Measurements from ENCODE around the gene OPTC. TPM values are rescaled to one million over a fixed set of nuclear protein-coding genes. Genes with fewer than 3 reads are reported as not detected.

OPTC gene
- total and polyA plus RNA-seq, 9 of the 15 experiments (the other 6 are each of a cell fraction or from before 2014, with no cell fraction given): not detected

DNA sequence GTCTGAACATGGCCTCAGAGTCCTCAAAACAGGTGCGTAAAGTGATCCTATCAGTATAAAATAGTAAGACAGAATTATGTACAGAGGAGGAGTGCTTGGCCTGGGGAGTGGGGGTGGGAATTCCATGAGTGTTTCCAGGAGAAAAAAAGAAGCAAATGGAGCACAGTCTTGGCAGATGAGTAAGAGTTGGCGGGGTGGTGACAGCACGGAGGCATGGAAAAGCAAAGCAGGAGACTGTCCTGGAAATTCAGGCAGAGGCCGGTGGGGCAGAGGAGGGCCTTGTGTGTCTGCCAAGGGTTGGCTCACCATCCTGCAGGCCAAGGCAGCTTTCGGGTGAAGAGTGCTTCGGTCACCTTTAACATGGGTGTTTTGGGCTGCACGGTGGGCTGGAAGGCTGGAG lies 63.4 kb downstream of the OPTC start:
- Histone ChIP-seq H3K79me2 (ENCODE audit: control insufficient read depth, insufficient read depth, low read length) (no peaks in the 10 kb centered on the region), H2AFZ (ENCODE audit: low read depth, low read length) (no peak overlapping the region), H3K9me1 (ENCODE audit: control insufficient read depth, insufficient read depth, low read length) (no peaks in the 10 kb centered on the region), H3K9ac (ENCODE audit: insufficient read depth in 1 of 2, low read depth in 2 of 2, low read length in 2 of 2) (no peak overlapping the region), H3K27me3 (ENCODE audit: control insufficient read depth in 2 of 2, insufficient read depth in 2 of 2, low read length in 2 of 2) (peaks cover 41 to 65% of the 10 kb centered on the region in 2 experiments), H3K36me3 (ENCODE audit: control insufficient read depth, insufficient read depth, low read length) (no peaks in the 10 kb centered on the region), H3K4me2 (ENCODE audit: insufficient read depth, low read length) (no peak overlapping the region), H3K4me1 (replicated peaks in 1 of 2; ENCODE audit: control insufficient read depth in 2 of 2, insufficient read depth in 2 of 2, low read length in 2 of 2) (no peaks in the 10 kb centered on the region), H3K9me3 (replicated peaks; ENCODE audit: control insufficient read depth, insufficient read depth, low read depth, low read length) (no peaks in the 10 kb centered on the region), H3K4me3 (no peak overlapping the region), H3K27ac (ENCODE audit: extremely low read depth, low read depth, low read length) (no peak overlapping the region), H4K20me1 (replicated peaks; ENCODE audit: control insufficient read depth, insufficient read depth, low read length) (peaks cover 5% of the 10 kb centered on the region; the same call in 1 of the 2 replicates)
- POLR2A ChIA-PET: interaction anchor here (2.8 kb wide), 1 partner anchor 13 kb away, joined by 8 read pairs; no protein-coding TSS in a partner anchor
- intact Hi-C loops (cut with micrococcal nuclease) (no loop called here), in situ Hi-C loops (cut with MboI) (loop anchor here (10.0 kb wide), 1 partner anchor 933 kb away; no protein-coding TSS in a partner anchor)
- no TSS peak for BruUV-seq (replicated peaks)
- CTCF ChIA-PET (ENCODE audit: low intra/inter-chr PET ratio): no interaction called here
- under 1% methylated on average over 7 of the region's 7 CpGs for WGBS (ENCODE audit: insufficient coverage, low coverage, missing lambda C conversion rate)
- DNase-seq (ENCODE audit: extremely low read depth in 1 of 4, low spot score in 3 of 4) (no peak), ATAC-seq (no peak), FAIRE-seq (no peak)
- TF ChIP-seq, protein P1, sequence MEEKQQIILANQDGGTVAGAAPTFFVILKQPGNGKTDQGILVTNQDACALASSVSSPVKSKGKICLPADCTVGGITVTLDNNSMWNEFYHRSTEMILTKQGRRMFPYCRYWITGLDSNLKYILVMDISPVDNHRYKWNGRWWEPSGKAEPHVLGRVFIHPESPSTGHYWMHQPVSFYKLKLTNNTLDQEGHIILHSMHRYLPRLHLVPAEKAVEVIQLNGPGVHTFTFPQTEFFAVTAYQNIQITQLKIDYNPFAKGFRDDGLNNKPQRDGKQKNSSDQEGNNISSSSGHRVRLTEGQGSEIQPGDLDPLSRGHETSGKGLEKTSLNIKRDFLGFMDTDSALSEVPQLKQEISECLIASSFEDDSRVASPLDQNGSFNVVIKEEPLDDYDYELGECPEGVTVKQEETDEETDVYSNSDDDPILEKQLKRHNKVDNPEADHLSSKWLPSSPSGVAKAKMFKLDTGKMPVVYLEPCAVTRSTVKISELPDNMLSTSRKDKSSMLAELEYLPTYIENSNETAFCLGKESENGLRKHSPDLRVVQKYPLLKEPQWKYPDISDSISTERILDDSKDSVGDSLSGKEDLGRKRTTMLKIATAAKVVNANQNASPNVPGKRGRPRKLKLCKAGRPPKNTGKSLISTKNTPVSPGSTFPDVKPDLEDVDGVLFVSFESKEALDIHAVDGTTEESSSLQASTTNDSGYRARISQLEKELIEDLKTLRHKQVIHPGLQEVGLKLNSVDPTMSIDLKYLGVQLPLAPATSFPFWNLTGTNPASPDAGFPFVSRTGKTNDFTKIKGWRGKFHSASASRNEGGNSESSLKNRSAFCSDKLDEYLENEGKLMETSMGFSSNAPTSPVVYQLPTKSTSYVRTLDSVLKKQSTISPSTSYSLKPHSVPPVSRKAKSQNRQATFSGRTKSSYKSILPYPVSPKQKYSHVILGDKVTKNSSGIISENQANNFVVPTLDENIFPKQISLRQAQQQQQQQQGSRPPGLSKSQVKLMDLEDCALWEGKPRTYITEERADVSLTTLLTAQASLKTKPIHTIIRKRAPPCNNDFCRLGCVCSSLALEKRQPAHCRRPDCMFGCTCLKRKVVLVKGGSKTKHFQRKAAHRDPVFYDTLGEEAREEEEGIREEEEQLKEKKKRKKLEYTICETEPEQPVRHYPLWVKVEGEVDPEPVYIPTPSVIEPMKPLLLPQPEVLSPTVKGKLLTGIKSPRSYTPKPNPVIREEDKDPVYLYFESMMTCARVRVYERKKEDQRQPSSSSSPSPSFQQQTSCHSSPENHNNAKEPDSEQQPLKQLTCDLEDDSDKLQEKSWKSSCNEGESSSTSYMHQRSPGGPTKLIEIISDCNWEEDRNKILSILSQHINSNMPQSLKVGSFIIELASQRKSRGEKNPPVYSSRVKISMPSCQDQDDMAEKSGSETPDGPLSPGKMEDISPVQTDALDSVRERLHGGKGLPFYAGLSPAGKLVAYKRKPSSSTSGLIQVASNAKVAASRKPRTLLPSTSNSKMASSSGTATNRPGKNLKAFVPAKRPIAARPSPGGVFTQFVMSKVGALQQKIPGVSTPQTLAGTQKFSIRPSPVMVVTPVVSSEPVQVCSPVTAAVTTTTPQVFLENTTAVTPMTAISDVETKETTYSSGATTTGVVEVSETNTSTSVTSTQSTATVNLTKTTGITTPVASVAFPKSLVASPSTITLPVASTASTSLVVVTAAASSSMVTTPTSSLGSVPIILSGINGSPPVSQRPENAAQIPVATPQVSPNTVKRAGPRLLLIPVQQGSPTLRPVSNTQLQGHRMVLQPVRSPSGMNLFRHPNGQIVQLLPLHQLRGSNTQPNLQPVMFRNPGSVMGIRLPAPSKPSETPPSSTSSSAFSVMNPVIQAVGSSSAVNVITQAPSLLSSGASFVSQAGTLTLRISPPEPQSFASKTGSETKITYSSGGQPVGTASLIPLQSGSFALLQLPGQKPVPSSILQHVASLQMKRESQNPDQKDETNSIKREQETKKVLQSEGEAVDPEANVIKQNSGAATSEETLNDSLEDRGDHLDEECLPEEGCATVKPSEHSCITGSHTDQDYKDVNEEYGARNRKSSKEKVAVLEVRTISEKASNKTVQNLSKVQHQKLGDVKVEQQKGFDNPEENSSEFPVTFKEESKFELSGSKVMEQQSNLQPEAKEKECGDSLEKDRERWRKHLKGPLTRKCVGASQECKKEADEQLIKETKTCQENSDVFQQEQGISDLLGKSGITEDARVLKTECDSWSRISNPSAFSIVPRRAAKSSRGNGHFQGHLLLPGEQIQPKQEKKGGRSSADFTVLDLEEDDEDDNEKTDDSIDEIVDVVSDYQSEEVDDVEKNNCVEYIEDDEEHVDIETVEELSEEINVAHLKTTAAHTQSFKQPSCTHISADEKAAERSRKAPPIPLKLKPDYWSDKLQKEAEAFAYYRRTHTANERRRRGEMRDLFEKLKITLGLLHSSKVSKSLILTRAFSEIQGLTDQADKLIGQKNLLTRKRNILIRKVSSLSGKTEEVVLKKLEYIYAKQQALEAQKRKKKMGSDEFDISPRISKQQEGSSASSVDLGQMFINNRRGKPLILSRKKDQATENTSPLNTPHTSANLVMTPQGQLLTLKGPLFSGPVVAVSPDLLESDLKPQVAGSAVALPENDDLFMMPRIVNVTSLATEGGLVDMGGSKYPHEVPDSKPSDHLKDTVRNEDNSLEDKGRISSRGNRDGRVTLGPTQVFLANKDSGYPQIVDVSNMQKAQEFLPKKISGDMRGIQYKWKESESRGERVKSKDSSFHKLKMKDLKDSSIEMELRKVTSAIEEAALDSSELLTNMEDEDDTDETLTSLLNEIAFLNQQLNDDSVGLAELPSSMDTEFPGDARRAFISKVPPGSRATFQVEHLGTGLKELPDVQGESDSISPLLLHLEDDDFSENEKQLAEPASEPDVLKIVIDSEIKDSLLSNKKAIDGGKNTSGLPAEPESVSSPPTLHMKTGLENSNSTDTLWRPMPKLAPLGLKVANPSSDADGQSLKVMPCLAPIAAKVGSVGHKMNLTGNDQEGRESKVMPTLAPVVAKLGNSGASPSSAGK (IDR thresholded peaks at IDR 0.05): no peak
- TF ChIP-seq RHOXF2B (CRISPR knock-in tag; conservative IDR thresholded peaks at IDR 0.05) (no peak), ZNF174 (CRISPR knock-in tag; IDR thresholded peaks at IDR 0.05) (no peak), ZNF347 (CRISPR knock-in tag; IDR thresholded peaks at IDR 0.05; ENCODE audit: low read depth) (no peak), RBM25 (IDR thresholded peaks at IDR 0.05; ENCODE audit: low read depth, low read length, severe bottlenecking) (no peak), MAZ (CRISPR knock-in tag; conservative IDR thresholded peaks at IDR 0.05 in 1 of 2, IDR thresholded peaks at IDR 0.05 in 1 of 2) (no peak), RFX7 (CRISPR knock-in tag; IDR thresholded peaks at IDR 0.05) (no peak), ZNF764 (CRISPR knock-in tag; IDR thresholded peaks at IDR 0.05; ENCODE audit: low read depth) (no peak), GTF2E2 (tag; IDR thresholded peaks at IDR 0.05) (no peak), HNRNPH1 (optimal IDR thresholded peaks at IDR 0.05; ENCODE audit: low read depth, low read length) (no peak), BMI1 (IDR thresholded peaks at IDR 0.05; ENCODE audit: low read length) (no peak), NBN (IDR thresholded peaks at IDR 0.05; ENCODE audit: low read depth) (no peak)

All from K562 (cell line).